Progenitor cell of endocrine pancreas (in vitro differentiated cells): ENCODE measurements around the gene SLC26A8. TPM values are rescaled to one million over a fixed set of nuclear protein-coding genes. Genes with fewer than 3 reads are reported as not detected.

Experiments used
- DNase-seq: peaks from one replicate; pipeline ENCODE4 v3.0.0; 2021; ENCODE audit warnings: low spot score; ENCODE audit not compliant: unreplicated experiment
- H3K27ac Mint-ChIP-seq: 2 replicates; pipeline ENCODE4 v1.8.0; 2021; ENCODE audit warnings: mild to moderate bottlenecking, moderate library complexity, mixed read lengths
- H3K27me3 Mint-ChIP-seq: 2 replicates; pipeline ENCODE4 v1.8.0; 2021; ENCODE audit warnings: mixed read lengths
- H3K36me3 Mint-ChIP-seq: 2 replicates; pipeline ENCODE4 v1.8.0; 2022; ENCODE audit warnings: mixed read lengths; ENCODE audit not compliant: insufficient read depth
- H3K4me1 Mint-ChIP-seq: 2 replicates; pipeline ENCODE4 v1.8.0; 2021; ENCODE audit warnings: low read depth, mixed read lengths
- H3K4me3 Mint-ChIP-seq: 2 replicates; pipeline ENCODE4 v1.8.0; 2021; ENCODE audit warnings: low read depth, mild to moderate bottlenecking, moderate library complexity, mixed read lengths
- H3K9me3 Mint-ChIP-seq: 2 replicates; pipeline ENCODE4 v1.8.0; 2021; ENCODE audit warnings: low read depth, mixed read lengths
- total RNA-seq: library from RNA; stranded (reverse); gene quantifications from 2 replicates; pipeline ENCODE4 v1.2.1, GENCODE V29; 2021
- TF ChIP-seq, protein P1 (sequence below): fragments of 200-600 bp; sonication (generic); IDR thresholded peaks from one replicate; pipeline ENCODE4 v1.5.0; 2021; ENCODE audit warnings: antibody characterized with exemption, mild to moderate bottlenecking; ENCODE audit not compliant: unreplicated experiment

Gene SLC26A8
- total RNA-seq, 1 donor from 2014 or later = not detected

DNA sequence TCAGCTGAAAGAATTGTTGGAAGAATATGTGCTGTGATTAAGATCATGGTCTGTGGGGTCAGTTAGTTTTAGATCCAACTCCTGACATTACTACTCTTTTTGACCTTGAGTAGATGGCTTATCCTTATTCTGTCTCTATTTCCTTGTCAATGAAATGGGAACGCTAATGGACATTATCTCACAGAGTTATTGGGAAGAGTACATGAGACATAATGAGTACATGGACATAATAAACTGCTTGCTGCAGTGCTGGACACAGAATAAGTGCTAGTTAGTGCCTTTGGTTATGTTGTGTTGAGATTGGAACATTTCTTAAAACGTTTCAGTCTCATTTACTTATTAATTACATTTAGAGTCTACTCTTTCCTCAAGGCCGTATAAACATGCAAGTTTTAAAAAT, 45.8 kb upstream of the SLC26A8 start:
- H3K4me3 Mint-ChIP-seq = no peak overlapping the region
- peaks cover 2% of the 10 kb centered on the region for H3K36me3 Mint-ChIP-seq
- no peaks in the 10 kb centered on the region for H3K9me3 Mint-ChIP-seq
- no peaks in the 10 kb centered on the region for H3K27me3 Mint-ChIP-seq
- DNase-seq = no peak
- peaks cover 35% of the 10 kb centered on the region for H3K4me1 Mint-ChIP-seq
- no peak overlapping the region for H3K27ac Mint-ChIP-seq
- TF ChIP-seq, protein P1, sequence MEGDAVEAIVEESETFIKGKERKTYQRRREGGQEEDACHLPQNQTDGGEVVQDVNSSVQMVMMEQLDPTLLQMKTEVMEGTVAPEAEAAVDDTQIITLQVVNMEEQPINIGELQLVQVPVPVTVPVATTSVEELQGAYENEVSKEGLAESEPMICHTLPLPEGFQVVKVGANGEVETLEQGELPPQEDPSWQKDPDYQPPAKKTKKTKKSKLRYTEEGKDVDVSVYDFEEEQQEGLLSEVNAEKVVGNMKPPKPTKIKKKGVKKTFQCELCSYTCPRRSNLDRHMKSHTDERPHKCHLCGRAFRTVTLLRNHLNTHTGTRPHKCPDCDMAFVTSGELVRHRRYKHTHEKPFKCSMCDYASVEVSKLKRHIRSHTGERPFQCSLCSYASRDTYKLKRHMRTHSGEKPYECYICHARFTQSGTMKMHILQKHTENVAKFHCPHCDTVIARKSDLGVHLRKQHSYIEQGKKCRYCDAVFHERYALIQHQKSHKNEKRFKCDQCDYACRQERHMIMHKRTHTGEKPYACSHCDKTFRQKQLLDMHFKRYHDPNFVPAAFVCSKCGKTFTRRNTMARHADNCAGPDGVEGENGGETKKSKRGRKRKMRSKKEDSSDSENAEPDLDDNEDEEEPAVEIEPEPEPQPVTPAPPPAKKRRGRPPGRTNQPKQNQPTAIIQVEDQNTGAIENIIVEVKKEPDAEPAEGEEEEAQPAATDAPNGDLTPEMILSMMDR = no peak

DNA sequence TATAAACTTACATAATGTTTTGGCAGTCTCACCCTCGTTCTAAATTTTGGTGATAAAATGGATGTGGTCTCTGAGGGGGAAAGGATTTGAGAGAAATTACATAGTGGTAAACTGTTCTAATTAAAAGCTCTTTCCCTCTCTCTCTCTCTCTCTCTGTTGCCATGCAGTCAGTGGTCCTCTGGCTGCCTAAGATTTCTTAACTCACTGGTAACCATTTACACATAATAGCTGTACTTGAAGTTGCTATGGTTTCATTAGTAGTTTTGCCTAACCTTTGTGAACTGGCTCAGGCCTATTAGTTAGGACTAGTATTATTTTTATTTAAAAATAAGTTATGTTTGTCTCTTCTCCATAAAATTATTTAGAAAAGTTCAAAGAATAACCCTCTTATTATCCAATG, 45.1 kb upstream of the SLC26A8 start:
- H3K36me3 Mint-ChIP-seq = peaks cover 3% of the 10 kb centered on the region
- TF ChIP-seq, protein P1 = no peak
- H3K4me3 Mint-ChIP-seq = no peak overlapping the region
- no peaks in the 10 kb centered on the region for H3K27me3 Mint-ChIP-seq
- H3K9me3 Mint-ChIP-seq = no peaks in the 10 kb centered on the region
- DNase-seq = no peak
- H3K4me1 Mint-ChIP-seq = peaks cover 42% of the 10 kb centered on the region
- H3K27ac Mint-ChIP-seq = no peak overlapping the region

DNA sequence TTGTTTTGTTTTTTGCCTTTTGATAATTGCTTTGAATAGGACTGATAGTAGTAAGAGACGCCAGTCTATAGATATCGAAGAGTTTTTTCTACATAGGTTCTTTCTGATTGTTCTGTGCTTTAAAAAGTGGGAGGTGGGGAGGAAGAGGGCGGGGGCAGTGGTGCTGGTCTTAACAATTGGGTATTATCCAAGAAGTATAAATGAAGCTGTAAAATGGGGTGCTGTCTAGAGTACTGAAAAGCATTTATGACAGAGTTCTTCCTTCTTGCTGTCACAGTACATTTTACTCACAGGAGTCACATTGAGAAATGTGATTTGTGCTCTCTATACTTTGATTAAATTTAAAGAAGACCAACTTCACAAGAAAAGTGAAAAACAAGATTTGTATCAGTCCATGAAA, 44.1 kb upstream of the SLC26A8 start:
- Mint-ChIP-seq H3K4me1 (peaks cover 42% of the 10 kb centered on the region), H3K27me3 (no peaks in the 10 kb centered on the region), H3K36me3 (peaks cover 2% of the 10 kb centered on the region), H3K27ac (peak overlapping the region; percentile 33), H3K9me3 (no peaks in the 10 kb centered on the region), H3K4me3 (no peak overlapping the region)
- DNase-seq = no peak
- TF ChIP-seq, protein P1 = no peak

DNA sequence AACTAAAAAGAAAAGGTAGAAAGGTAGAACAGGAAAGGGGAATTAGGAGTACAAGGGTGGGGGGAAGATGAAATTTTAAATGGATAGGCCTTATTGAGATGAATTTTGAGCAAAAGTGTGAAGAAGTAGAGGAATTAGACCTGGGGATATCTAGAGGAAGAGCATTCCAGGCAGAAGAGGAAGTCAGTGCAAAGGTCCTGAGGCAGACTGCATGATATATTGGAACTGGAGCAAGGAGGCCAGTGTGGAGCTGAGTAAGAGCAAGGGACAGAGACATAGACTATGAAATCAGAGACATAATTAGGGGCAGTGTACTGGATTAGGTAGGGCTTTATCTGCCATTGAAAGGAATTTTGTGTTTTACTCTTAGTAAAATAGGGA, 43.6 kb upstream of the SLC26A8 start:
- Mint-ChIP-seq H3K27me3 (no peaks in the 10 kb centered on the region), H3K36me3 (peaks cover 1% of the 10 kb centered on the region), H3K4me3 (no peak overlapping the region), H3K4me1 (peaks cover 41% of the 10 kb centered on the region), H3K27ac (peak overlapping the region; percentile 42), H3K9me3 (no peaks in the 10 kb centered on the region)
- TF ChIP-seq, protein P1 = no peak
- no peak for DNase-seq

DNA sequence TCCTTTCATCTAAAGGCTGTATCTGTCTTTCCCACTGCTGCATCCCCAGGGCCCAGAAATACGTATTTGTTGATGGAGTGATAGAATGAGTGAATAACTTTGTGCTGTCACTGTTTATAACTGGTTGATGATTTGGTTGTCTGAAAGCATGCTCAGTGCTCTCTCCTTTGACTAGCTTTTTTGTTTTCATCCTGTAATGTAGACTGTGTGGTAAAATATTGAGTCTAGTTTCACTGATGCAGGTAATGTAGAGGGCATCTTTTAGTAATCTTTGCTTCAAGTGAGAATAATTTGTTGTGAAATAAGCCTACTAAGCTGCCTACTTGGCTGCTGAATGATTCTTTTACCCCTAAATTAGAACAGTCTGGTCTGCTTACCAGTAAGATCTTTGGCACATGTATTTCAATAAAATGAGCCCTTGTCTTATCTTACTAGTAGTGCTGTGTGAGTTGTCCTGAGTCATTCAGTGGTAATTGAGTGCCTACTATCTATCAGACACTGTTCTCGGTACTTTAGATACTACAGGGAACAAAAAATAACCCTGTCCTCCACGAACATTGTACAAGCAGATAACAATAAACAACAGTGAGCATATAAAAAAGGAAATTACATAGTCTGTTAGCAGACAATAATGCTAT, 43.1 kb upstream of the SLC26A8 start:
- Mint-ChIP-seq H3K27me3 (no peaks in the 10 kb centered on the region), H3K36me3 (peaks cover 1% of the 10 kb centered on the region), H3K27ac (peak overlapping the region; percentile 42), H3K9me3 (no peaks in the 10 kb centered on the region), H3K4me3 (no peak overlapping the region), H3K4me1 (peaks cover 41% of the 10 kb centered on the region)
- no peak for DNase-seq
- TF ChIP-seq, protein P1 = no peak
